Common myeloid progenitor, CD34-positive (primary cell): ENCODE measurements around the gene NKTR.

ENCODE experiments used
- CTCF ChIA-PET: fragments of 350-600 bp; sonication (Branson Sonifier 250); formaldehyde crosslinking; loops from one replicate; lab custom pipeline; 2021; ENCODE audit warnings: antibody characterized with exemption; lab: Charles Lee
- POLR2A ChIA-PET: fragments of 350-600 bp; sonication (Branson Sonifier 250); formaldehyde crosslinking; loops from one replicate; lab custom pipeline; 2021; ENCODE audit warnings: antibody characterized with exemption; lab: Charles Lee
- DNase-seq, 3 donors: peaks; one replicate each; pipeline versions ENCODE4 v3.0.0 to v3.0.0-alpha.2; 2013
- H3K27ac ChIP-seq, 2 experiments: 1 replicate in 1 of 2; 2 replicates in 1 of 2; pipeline ENCODE4 v1.7.0; 2013; ENCODE audit warnings: inconsistent platforms in 2 of 2, low read length in 2 of 2, mild to moderate bottlenecking in 2 of 2, low read depth in 1 of 2, moderate library complexity in 1 of 2; ENCODE audit not compliant: severe bottlenecking in 2 of 2, insufficient read depth in 1 of 2, poor library complexity in 1 of 2
- H3K27me3 ChIP-seq, 5 experiments: replicated peaks in 2 of 5; 1 replicate in 3 of 5; 2 replicates in 2 of 5; pipeline versions ENCODE4 v1.6.1 to v1.7.0; 2013; ENCODE audit warnings: low read length in 4 of 5, mild to moderate bottlenecking in 2 of 5, moderate library complexity in 2 of 5, inconsistent platforms in 1 of 5; ENCODE audit not compliant: insufficient read depth in 5 of 5, control insufficient read depth in 4 of 5
- H3K36me3 ChIP-seq, 4 experiments: 1 replicate in 2 of 4; 2 replicates in 2 of 4; pipeline versions ENCODE4 v1.6.1 to v1.7.0; 2013; ENCODE audit warnings: low read length in 3 of 4, control low read depth in 1 of 4, mild to moderate bottlenecking in 1 of 4; ENCODE audit not compliant: control insufficient read depth in 4 of 4, insufficient read depth in 4 of 4
- H3K4me1 ChIP-seq, 4 experiments: 1 replicate in 3 of 4; 2 replicates in 1 of 4; pipeline versions ENCODE4 v1.6.1 to v1.7.1; 2013; ENCODE audit warnings: low read length in 3 of 4, mild to moderate bottlenecking in 3 of 4, control low read depth in 1 of 4, inconsistent platforms in 1 of 4, moderate library complexity in 1 of 4; ENCODE audit not compliant: control insufficient read depth in 4 of 4, insufficient read depth in 4 of 4; ENCODE audit errors: control extremely low read depth in 1 of 4
- H3K4me3 ChIP-seq, 7 experiments: 1 replicate in 4 of 7; 2 replicates in 3 of 7; pipeline versions ENCODE4 v1.5.1 to v1.7.0; 2013; ENCODE audit warnings: mild to moderate bottlenecking in 7 of 7, low read length in 6 of 7, moderate library complexity in 6 of 7, inconsistent platforms in 2 of 7, low read depth in 2 of 7, control low read depth in 1 of 7; ENCODE audit not compliant: insufficient read depth in 4 of 7, control insufficient read depth in 1 of 7; ENCODE audit errors: extremely low read depth in 1 of 7
- H3K9me3 ChIP-seq, 5 experiments: 1 replicate in 4 of 5; 2 replicates in 1 of 5; pipeline versions ENCODE4 v1.6.1 to v1.7.1; 2013; ENCODE audit warnings: low read length in 4 of 5, mild to moderate bottlenecking in 2 of 5, inconsistent platforms in 1 of 5, low read depth in 1 of 5, moderate library complexity in 1 of 5; ENCODE audit not compliant: control insufficient read depth in 4 of 5, insufficient read depth in 2 of 5; ENCODE audit errors: control extremely low read depth in 1 of 5
- WGBS: methylation state at CpG from one replicate; pipeline ENCODE4 v1.1.5; 2013; ENCODE audit not compliant: insufficient coverage; 5-methylcytosine and 5-hydroxymethylcytosine counted together

The NKTR gene

GRCh38 chr3:42654331-42655201, 54.1 kb downstream of the NKTR start:
- peak in 2 of 3 donors; percentile 25 to 46 for DNase-seq
- peaks cover 6 to 34% (median 32%) of the 10 kb centered on the region in 4 experiments for H3K4me1 ChIP-seq
- H3K27ac ChIP-seq: no peak overlapping the region
- H3K4me3 ChIP-seq: peak overlapping the region; percentile 37 to 84 (median 70)
- H3K27me3 ChIP-seq: no peaks in the 10 kb centered on the region
- CTCF ChIA-PET: interaction anchor here (0.7 to 1.2 kb wide), 2 partner anchors 95 to 109 kb away, joined by 3 read pairs; no protein-coding TSS in a partner anchor
- POLR2A ChIA-PET: interaction anchor here (1.2 kb wide), 1 partner anchor 95 kb away, joined by 3 read pairs; no protein-coding TSS in a partner anchor
- 2% methylated on average over 61 of the region's 94 CpGs for WGBS
- no peaks in the 10 kb centered on the region for H3K9me3 ChIP-seq
- H3K36me3 ChIP-seq: peaks cover 0 to 15% (median 0%) of the 10 kb centered on the region in 4 experiments

GRCh38 chr3:42655331-42655888, 54.9 kb downstream of the NKTR start:
- ChIA-PET CTCF (no interaction called here), POLR2A (no interaction called here)
- Histone ChIP-seq H3K27ac (no peak overlapping the region), H3K27me3 (no peaks in the 10 kb centered on the region), H3K4me3 (peak overlapping the region in 1 of 7 experiments; percentile 84), H3K36me3 (peaks cover 0 to 8% (median 0%) of the 10 kb centered on the region in 4 experiments), H3K9me3 (no peaks in the 10 kb centered on the region), H3K4me1 (peaks cover 6 to 34% (median 32%) of the 10 kb centered on the region in 4 experiments)
- DNase-seq: no peak
- 87% methylated on average over 4 of the region's 4 CpGs for WGBS

DNA sequence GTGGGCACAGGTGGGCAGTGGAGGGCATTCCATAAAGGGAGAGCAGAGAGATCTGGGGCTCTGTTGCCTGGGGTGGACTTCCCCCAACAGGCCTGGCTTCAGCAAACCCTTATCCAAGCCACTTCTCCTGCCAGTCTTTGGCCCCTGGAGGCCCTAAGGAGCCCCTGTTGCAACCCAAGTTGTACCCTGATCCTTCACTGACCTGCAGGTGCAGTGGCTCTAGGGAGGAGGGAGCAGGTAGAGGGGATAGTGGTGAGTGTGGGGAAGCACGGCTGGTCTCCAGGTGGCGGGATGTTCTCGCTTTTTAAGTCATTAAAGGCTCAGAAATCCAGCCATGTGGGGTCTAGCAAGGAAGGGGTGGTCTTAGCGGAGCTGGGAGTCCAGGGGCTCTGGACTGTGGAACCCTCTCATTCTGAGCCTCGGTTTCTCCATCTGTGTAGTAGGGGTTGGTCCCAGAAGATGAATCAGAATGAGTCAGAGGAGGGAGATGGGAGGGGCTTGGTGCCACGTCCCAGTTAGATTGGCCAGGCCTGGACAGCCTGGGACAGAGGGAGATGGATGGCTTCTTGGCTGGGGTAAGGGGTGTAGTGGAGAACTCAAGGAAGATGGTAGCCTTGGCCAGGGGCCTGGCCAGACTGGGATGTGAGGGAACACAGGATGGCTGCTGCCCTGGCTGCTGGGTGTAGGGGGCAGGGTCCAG, 55.6 kb downstream of the NKTR start:
- H3K4me1 ChIP-seq: peaks cover 6 to 34% (median 32%) of the 10 kb centered on the region in 4 experiments
- H3K9me3 ChIP-seq: no peaks in the 10 kb centered on the region
- no peak for DNase-seq
- H3K36me3 ChIP-seq: peaks cover 0 to 8% (median 0%) of the 10 kb centered on the region in 4 experiments
- 93% methylated on average over 4 of the region's 6 CpGs for WGBS
- ChIA-PET POLR2A (no interaction called here), CTCF (no interaction called here)
- no peak overlapping the region for H3K4me3 ChIP-seq
- H3K27ac ChIP-seq: no peak overlapping the region
- H3K27me3 ChIP-seq: no peaks in the 10 kb centered on the region

DNA sequence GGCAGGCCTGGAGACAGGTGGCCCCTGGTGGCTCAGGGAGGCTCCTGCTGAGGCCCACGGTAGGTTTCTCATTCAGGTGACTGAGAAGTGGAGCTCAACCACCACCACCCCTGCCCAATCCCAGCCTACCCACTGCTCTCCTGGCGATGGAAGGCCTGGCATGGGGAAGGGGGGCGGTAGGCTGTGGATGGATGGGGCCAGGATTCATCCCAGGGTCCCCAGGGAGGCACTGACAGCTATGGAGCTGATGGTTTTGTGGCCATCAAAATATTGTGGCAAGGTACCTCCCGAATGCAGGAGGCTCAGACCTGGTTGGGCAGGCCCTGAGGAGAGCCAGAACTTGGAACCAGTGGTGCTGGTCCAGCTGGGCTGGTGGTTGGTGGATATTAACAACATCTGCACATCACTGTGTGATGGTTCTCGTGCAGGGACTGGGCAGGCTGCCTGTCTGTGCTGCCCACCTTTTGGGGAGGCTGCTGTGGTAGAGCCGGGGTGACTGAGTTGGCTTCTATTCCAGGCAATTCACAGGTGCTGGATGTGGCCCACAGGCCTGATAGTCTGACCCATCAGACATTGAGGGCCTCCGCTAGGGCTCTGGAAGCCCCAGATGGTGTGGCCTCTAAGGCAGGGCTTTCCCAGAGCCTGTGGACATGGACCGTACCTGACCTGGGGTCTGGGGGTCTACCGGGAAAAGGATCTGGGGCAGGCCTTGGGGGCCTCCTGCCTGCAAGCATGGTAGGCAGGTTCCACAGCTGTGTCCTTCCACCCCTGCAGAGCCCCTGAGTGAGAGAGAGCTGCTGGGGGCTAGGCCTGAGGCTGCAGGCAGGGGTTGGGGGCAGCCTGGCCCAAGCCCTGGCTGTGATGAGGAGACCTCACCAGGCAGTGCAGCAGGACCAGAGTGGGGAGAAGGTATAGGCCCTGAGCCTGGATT, 56.5 kb downstream of the NKTR start:
- no peak for DNase-seq
- Histone ChIP-seq H3K4me1 (peaks cover 5 to 32% (median 30%) of the 10 kb centered on the region in 4 experiments), H3K9me3 (no peaks in the 10 kb centered on the region), H3K27ac (no peak overlapping the region), H3K27me3 (no peaks in the 10 kb centered on the region), H3K4me3 (no peak overlapping the region), H3K36me3 (peaks cover 0 to 11% (median 0%) of the 10 kb centered on the region in 4 experiments)
- POLR2A ChIA-PET: no interaction called here
- WGBS: 98% methylated on average over 5 of the region's 9 CpGs
- CTCF ChIA-PET: no interaction called here

DNA sequence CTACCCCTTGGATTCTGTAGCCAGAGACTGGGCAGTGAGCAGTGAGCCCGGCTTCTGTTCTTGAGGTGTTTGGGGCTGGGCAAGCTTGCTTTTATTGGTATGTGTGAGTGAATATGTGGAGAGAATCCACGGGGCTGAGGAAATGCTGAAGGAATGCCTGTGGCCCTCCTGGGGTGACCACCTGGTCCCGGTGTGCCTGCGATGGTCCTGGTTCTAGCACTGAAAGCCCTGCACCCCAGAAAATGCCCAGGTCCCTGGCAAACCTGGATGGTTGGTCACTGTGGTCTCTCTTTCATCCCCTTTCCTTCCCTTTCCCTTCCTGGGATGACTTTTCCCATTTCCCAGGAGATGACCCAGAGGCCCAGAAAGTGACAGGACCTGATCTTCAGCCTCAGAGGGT, 57.2 kb downstream of the NKTR start:
- Histone ChIP-seq H3K9me3 (no peaks in the 10 kb centered on the region), H3K4me3 (no peak overlapping the region), H3K36me3 (peaks cover 0 to 11% (median 0%) of the 10 kb centered on the region in 4 experiments), H3K27ac (no peak overlapping the region), H3K27me3 (no peaks in the 10 kb centered on the region), H3K4me1 (peaks cover 3 to 25% (median 22%) of the 10 kb centered on the region in 4 experiments)
- WGBS: 91% methylated on average over 3 of the region's 4 CpGs
- POLR2A ChIA-PET: no interaction called here
- DNase-seq: no peak
- CTCF ChIA-PET: no interaction called here

GRCh38 chr3:42658091-42658770, 57.7 kb downstream of the NKTR start:
- Histone ChIP-seq H3K9me3 (no peaks in the 10 kb centered on the region), H3K4me1 (peaks cover under 1 to 20% (median 17%) of the 10 kb centered on the region in 4 experiments), H3K27ac (no peak overlapping the region), H3K36me3 (peaks cover 0 to 11% (median 0%) of the 10 kb centered on the region in 4 experiments), H3K27me3 (no peaks in the 10 kb centered on the region), H3K4me3 (no peak overlapping the region)
- DNase-seq: no peak
- WGBS: 97% methylated on average over 28 of the region's 34 CpGs
- CTCF ChIA-PET: no interaction called here
- POLR2A ChIA-PET: no interaction called here
